Neuronal stem cell (in vitro differentiated cells): ENCODE data around the gene DUOX1.

ENCODE experiments used
- DNase-seq: peaks from one replicate; pipeline ENCODE4 v3.0.0-alpha.2; 2013; ENCODE audit warnings: low spot score
- H2AFZ ChIP-seq: one replicate; pipeline ENCODE4 v1.6.1; 2013; ENCODE audit warnings: mild to moderate bottlenecking, low read length, inconsistent platforms
- H2AK5ac ChIP-seq: 2 replicates; pipeline ENCODE4 v1.6.1; 2013; ENCODE audit warnings: low read depth, mild to moderate bottlenecking, inconsistent platforms, low read length, moderate library complexity, mixed read lengths
- H2BK120ac ChIP-seq: 2 replicates; pipeline ENCODE4 v1.6.1; 2013; ENCODE audit warnings: low read depth, mild to moderate bottlenecking, inconsistent platforms, low read length, moderate library complexity, mixed read lengths
- H2BK12ac ChIP-seq: one replicate; pipeline ENCODE4 v1.6.1; 2013; ENCODE audit warnings: low read length, inconsistent platforms
- H2BK15ac ChIP-seq: 2 replicates; pipeline ENCODE4 v1.6.1; 2013; ENCODE audit warnings: mild to moderate bottlenecking, low read length, inconsistent platforms, mixed read lengths
- H2BK5ac ChIP-seq: one replicate; pipeline ENCODE4 v1.6.1; 2013; ENCODE audit warnings: inconsistent platforms, mild to moderate bottlenecking, low read length, moderate library complexity
- H3K14ac ChIP-seq: one replicate; pipeline ENCODE4 v1.6.1; 2013; ENCODE audit warnings: low read length, inconsistent platforms
- H3K18ac ChIP-seq: 2 replicates; pipeline ENCODE4 v1.6.1; 2013; ENCODE audit warnings: low read length, inconsistent platforms
- H3K23ac ChIP-seq: 2 replicates; pipeline ENCODE4 v1.6.1; 2013; ENCODE audit warnings: low read depth, mild to moderate bottlenecking, mixed read lengths, low read length, inconsistent platforms; ENCODE audit not compliant: poor library complexity
- H3K27ac ChIP-seq: replicated peaks from 3 replicates; pipeline ENCODE4 v1.5.1; 2013; ENCODE audit warnings: low read length, inconsistent platforms
- H3K27me3 ChIP-seq, 3 experiments: 2 replicates each; pipeline ENCODE4 v1.6.1; 2013; ENCODE audit warnings: low read length in 3 of 3, mild to moderate bottlenecking in 2 of 3, inconsistent platforms in 1 of 3, low read depth in 1 of 3, mixed read lengths in 1 of 3, moderate library complexity in 1 of 3; ENCODE audit not compliant: control insufficient read depth in 3 of 3, insufficient read depth in 3 of 3
- H3K36me3 ChIP-seq, 2 donors: replicated peaks in 1 of 2; 2 replicates each; pipeline ENCODE4 v1.6.1; 2013; ENCODE audit warnings: low read length in 2 of 2; ENCODE audit not compliant: control insufficient read depth in 2 of 2, insufficient read depth in 2 of 2
- H3K4ac ChIP-seq: 2 replicates; pipeline ENCODE4 v1.6.1; 2013; ENCODE audit warnings: inconsistent platforms, mild to moderate bottlenecking, low read length, moderate library complexity
- H3K4me1 ChIP-seq, 2 donors: 1 replicate in 1 of 2; 2 replicates in 1 of 2; pipeline ENCODE4 v1.6.1; 2013; ENCODE audit warnings: low read length in 2 of 2, low read depth in 1 of 2; ENCODE audit not compliant: control insufficient read depth in 2 of 2, insufficient read depth in 1 of 2
- H3K4me2 ChIP-seq: one replicate; pipeline ENCODE4 v1.6.1; 2013; ENCODE audit warnings: mild to moderate bottlenecking, low read length, inconsistent platforms; ENCODE audit not compliant: insufficient read depth, poor library complexity, severe bottlenecking
- H3K4me3 ChIP-seq, 2 donors: 2 replicates each; pipeline ENCODE4 v1.5.1; 2013; ENCODE audit warnings: low read length in 2 of 2, mild to moderate bottlenecking in 2 of 2, inconsistent platforms in 1 of 2, moderate library complexity in 1 of 2
- H3K79me1 ChIP-seq: one replicate; pipeline ENCODE4 v1.6.1; 2013; ENCODE audit warnings: low read depth, mild to moderate bottlenecking, inconsistent platforms, low read length, moderate library complexity
- H3K9ac ChIP-seq: one replicate; pipeline ENCODE4 v1.6.1; 2013; ENCODE audit warnings: mild to moderate bottlenecking, low read depth, low read length, inconsistent platforms; ENCODE audit not compliant: poor library complexity
- H3K9me3 ChIP-seq, 2 donors: replicated peaks in 1 of 2; 2 replicates each; pipeline versions ENCODE3 to v1.6.1; 2013; ENCODE audit warnings: low read length in 2 of 2, mild to moderate bottlenecking in 2 of 2, inconsistent platforms in 1 of 2, low read depth in 1 of 2, mixed read lengths in 1 of 2, moderate library complexity in 1 of 2; ENCODE audit not compliant: control insufficient read depth in 2 of 2, insufficient read depth in 1 of 2
- H4K8ac ChIP-seq: one replicate; pipeline ENCODE4 v1.6.1; 2013; ENCODE audit warnings: low read depth, mild to moderate bottlenecking, inconsistent platforms, low read length, moderate library complexity
- H4K91ac ChIP-seq: one replicate; pipeline ENCODE4 v1.6.1; 2013; ENCODE audit warnings: low read length, low read depth, mild to moderate bottlenecking, inconsistent platforms; ENCODE audit not compliant: poor library complexity
- WGBS, 2 donors: extraction: QIAGEN DNeasy Blood & Tissue Kit; methylation state at CpG; one replicate each; pipeline ENCODE4 v1.1.7; 2013; ENCODE audit warnings: missing lambda C conversion rate in 2 of 2, mixed read lengths in 1 of 2; ENCODE audit not compliant: insufficient read length in 2 of 2, insufficient replicate concordance in 1 of 2; ENCODE audit errors: extremely low coverage in 2 of 2; 5-methylcytosine and 5-hydroxymethylcytosine counted together

DUOX1 gene

GRCh38 chr15:45166834-45167630 lies 37.2 kb downstream of the DUOX1 start:
- Histone ChIP-seq H3K4me1 (peaks cover 3 to 13% of the 10 kb centered on the region in 2 donors), H3K9me3 (no peaks in the 10 kb centered on the region), H3K9ac (peak overlapping the region; percentile 86), H4K8ac (peak overlapping the region; percentile 83), H4K91ac (peak overlapping the region; percentile 89), H3K4me3 (peak overlapping the region; percentile 47 to 77), H3K14ac (peak overlapping the region; percentile 82), H3K23ac (peak overlapping the region; percentile 86), H2AK5ac (peak overlapping the region; percentile 60), H3K27me3 (no peaks in the 10 kb centered on the region), H3K4ac (no peak overlapping the region), H2BK5ac (peak overlapping the region; percentile 58), H3K18ac (peak overlapping the region; percentile 93), H3K4me2 (peak overlapping the region; percentile 89), H2BK120ac (no peak overlapping the region), H3K79me1 (peaks cover 1% of the 10 kb centered on the region), H2BK12ac (no peak overlapping the region), H2AFZ (peak overlapping the region; percentile 81), H3K36me3 (peaks cover 11 to 30% of the 10 kb centered on the region in 2 donors), H3K27ac (peak overlapping the region; percentile 97), H2BK15ac (no peak overlapping the region)
- peak; percentile 77 for DNase-seq
- no CpG with 5 or more reads among the region's 79 CpGs for WGBS, 2 donors

- Histone ChIP-seq H3K27me3 (no peaks in the 10 kb centered on the region), H3K9ac (no peak overlapping the region), H3K4me1 (peaks cover 3 to 12% of the 10 kb centered on the region in 2 donors), H3K4me2 (peak overlapping the region; percentile 29), H3K4ac (no peak overlapping the region), H4K8ac (no peak overlapping the region), H4K91ac (no peak overlapping the region), H3K4me3 (no peak overlapping the region), H2BK120ac (no peak overlapping the region), H2BK15ac (no peak overlapping the region), H3K79me1 (peaks cover 1% of the 10 kb centered on the region), H3K14ac (no peak overlapping the region), H3K23ac (peak overlapping the region; percentile 27), H2BK5ac (no peak overlapping the region), H3K27ac (peak overlapping the region; percentile 97), H3K9me3 (no peaks in the 10 kb centered on the region), H2AK5ac (no peak overlapping the region), H2AFZ (peak overlapping the region; percentile 81), H3K18ac (peak overlapping the region; percentile 23), H2BK12ac (no peak overlapping the region), H3K36me3 (peaks cover 12 to 37% of the 10 kb centered on the region in 2 donors)
- no peak for DNase-seq
- no CpG with 5 or more reads among the region's 9 CpGs for WGBS, 2 donors
Measured at GRCh38 chr15:45167631-45168205, 37.9 kb downstream of the DUOX1 start.

- Histone ChIP-seq H2BK120ac (no peak overlapping the region), H4K8ac (no peak overlapping the region), H3K18ac (peak overlapping the region; percentile 23), H2BK15ac (no peak overlapping the region), H4K91ac (no peak overlapping the region), H3K36me3 (peaks cover 12 to 42% of the 10 kb centered on the region in 2 donors), H3K14ac (no peak overlapping the region), H3K27me3 (no peaks in the 10 kb centered on the region), H3K79me1 (peaks cover 1% of the 10 kb centered on the region), H2BK5ac (no peak overlapping the region), H2AFZ (no peak overlapping the region), H3K4me1 (peaks cover 3 to 9% of the 10 kb centered on the region in 2 donors), H3K4ac (no peak overlapping the region), H3K4me2 (no peak overlapping the region), H2BK12ac (no peak overlapping the region), H3K9me3 (no peaks in the 10 kb centered on the region), H3K27ac (peak overlapping the region; percentile 97), H3K23ac (peak overlapping the region; percentile 27), H3K4me3 (no peak overlapping the region), H2AK5ac (no peak overlapping the region), H3K9ac (no peak overlapping the region)
- DNase-seq, result no peak
- WGBS, 2 donors, result no CpG with 5 or more reads among the region's 4 CpGs
Measured at GRCh38 chr15:45168286-45168685, 38.5 kb downstream of the DUOX1 start.
